ENCODE data around the gene CPHXL. TPM values are rescaled to one million over a fixed set of nuclear protein-coding genes. Genes with fewer than 3 reads are reported as not detected.

CPHXL gene
- total RNA-seq, 1 experiment from 2014 or later, result not detected

GRCh38 chr16:75733305-75734211, 7.3 kb upstream of the CPHXL start:
- H3K4me3 ChIP-seq (replicated peaks in 1 of 2; ENCODE audit: low read depth in 1 of 2, low read length in 2 of 2), result no peak overlapping the region
- ChIA-PET RAD21 (ENCODE audit: low non-redundant PET in 1 of 2, low total read pairs in 2 of 2, uncharacterized antibody in 2 of 2, unreplicated experiment in 2 of 2) (no interaction called here), CTCF (no interaction called here), POLR2A (no interaction called here)
- H3K4me2 ChIP-seq (ENCODE audit: low read length), result no peak overlapping the region
- no peak overlapping the region for H3K9ac ChIP-seq (ENCODE audit: low read length)
- no peak for DNase-seq (ENCODE audit: low read depth, low spot score)
- intact Hi-C loops (cut with micrococcal nuclease), result no loop called here
- no peaks in the 10 kb centered on the region for H3K36me3 ChIP-seq (ENCODE audit: control insufficient read depth in 1 of 2, insufficient read depth in 2 of 2, low read length in 2 of 2)
- TF ChIP-seq YY1 (IDR thresholded peaks at IDR 0.05; ENCODE audit: extremely low read depth, insufficient replicate concordance, low read depth, low read length) (no peak), EGR1 (IDR thresholded peaks at IDR 0.05; ENCODE audit: low read depth) (no peak), EZH2 (IDR thresholded peaks at IDR 0.05) (no peak), EZH2phosphoT487 (IDR thresholded peaks at IDR 0.05; ENCODE audit: borderline replicate concordance) (no peak), ZNF274 (IDR thresholded peaks at IDR 0.05; ENCODE audit: low read depth, low read length) (no peak)
- TF ChIP-seq, protein P1, sequence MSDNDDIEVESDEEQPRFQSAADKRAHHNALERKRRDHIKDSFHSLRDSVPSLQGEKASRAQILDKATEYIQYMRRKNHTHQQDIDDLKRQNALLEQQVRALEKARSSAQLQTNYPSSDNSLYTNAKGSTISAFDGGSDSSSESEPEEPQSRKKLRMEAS (IDR thresholded peaks at IDR 0.05), result no peak
- H3K9me3 ChIP-seq (ENCODE audit: control insufficient read depth in 1 of 2, insufficient read depth in 1 of 2, low read depth in 1 of 2, low read length in 2 of 2), result no peaks in the 10 kb centered on the region
- H3K9me2 ChIP-seq (ENCODE audit: insufficient read depth), result no peaks in the 10 kb centered on the region
- H3K4me1 ChIP-seq (ENCODE audit: control insufficient read depth in 1 of 2, insufficient read depth in 2 of 2, low read length in 2 of 2), result no peaks in the 10 kb centered on the region
- no peaks in the 10 kb centered on the region for H3K79me2 ChIP-seq (ENCODE audit: insufficient read depth, low read length)
- no peaks in the 10 kb centered on the region for H4K20me1 ChIP-seq (ENCODE audit: insufficient read depth)
- no TSS peak for BruUV-seq (replicated peaks)
- no peak overlapping the region for H2AFZ ChIP-seq (ENCODE audit: low read depth, low read length, poor library complexity, severe bottlenecking)
- H3K27me3 ChIP-seq (ENCODE audit: insufficient read depth, low read length), result no peaks in the 10 kb centered on the region
- no peak for ATAC-seq
- H3K27ac ChIP-seq (ENCODE audit: low read depth, low read length), result no peak overlapping the region

GRCh38 chr16:75732871-75733270, 6.6 kb upstream of the CPHXL start:
- no peak overlapping the region for H3K4me3 ChIP-seq (replicated peaks in 1 of 2; ENCODE audit: low read depth in 1 of 2, low read length in 2 of 2)
- no peaks in the 10 kb centered on the region for H3K36me3 ChIP-seq (ENCODE audit: control insufficient read depth in 1 of 2, insufficient read depth in 2 of 2, low read length in 2 of 2)
- H3K27me3 ChIP-seq (ENCODE audit: insufficient read depth, low read length), result no peaks in the 10 kb centered on the region
- ChIA-PET CTCF (no interaction called here), POLR2A (no interaction called here), RAD21 (ENCODE audit: low non-redundant PET in 1 of 2, low total read pairs in 2 of 2, uncharacterized antibody in 2 of 2, unreplicated experiment in 2 of 2) (no interaction called here)
- H3K9me2 ChIP-seq (ENCODE audit: insufficient read depth), result no peaks in the 10 kb centered on the region
- no TSS peak for BruUV-seq (replicated peaks)
- no peak for ATAC-seq
- H3K9me3 ChIP-seq (ENCODE audit: control insufficient read depth in 1 of 2, insufficient read depth in 1 of 2, low read depth in 1 of 2, low read length in 2 of 2), result no peaks in the 10 kb centered on the region
- H3K79me2 ChIP-seq (ENCODE audit: insufficient read depth, low read length), result no peaks in the 10 kb centered on the region
- no peaks in the 10 kb centered on the region for H4K20me1 ChIP-seq (ENCODE audit: insufficient read depth)
- H3K4me2 ChIP-seq (ENCODE audit: low read length), result no peak overlapping the region
- no peak overlapping the region for H3K9ac ChIP-seq (ENCODE audit: low read length)
- H3K4me1 ChIP-seq (ENCODE audit: control insufficient read depth in 1 of 2, insufficient read depth in 2 of 2, low read length in 2 of 2), result no peaks in the 10 kb centered on the region
- no peak overlapping the region for H2AFZ ChIP-seq (ENCODE audit: low read depth, low read length, poor library complexity, severe bottlenecking)
- intact Hi-C loops (cut with micrococcal nuclease), result no loop called here
- no peak overlapping the region for H3K27ac ChIP-seq (ENCODE audit: low read depth, low read length)
- no peak for DNase-seq (ENCODE audit: low read depth, low spot score)
- no peak for TF ChIP-seq POLR2AphosphoS5 (IDR thresholded peaks at IDR 0.05; ENCODE audit: low read depth, low read length)
- no peak for TF ChIP-seq EGR1 (IDR thresholded peaks at IDR 0.05; ENCODE audit: low read depth)
- no peak for TF ChIP-seq CTCF (IDR thresholded peaks at IDR 0.05 in 2 of 3, conservative IDR thresholded peaks at IDR 0.05 in 1 of 3; ENCODE audit: borderline replicate concordance in 1 of 3, insufficient read depth in 1 of 3, low read depth in 2 of 3, low read length in 2 of 3)
- TF ChIP-seq TCF7L2 (IDR thresholded peaks at IDR 0.05; ENCODE audit: borderline replicate concordance, extremely low read depth, insufficient read depth, insufficient read length), result no peak
- no peak for TF ChIP-seq YY1 (IDR thresholded peaks at IDR 0.05; ENCODE audit: extremely low read depth, insufficient replicate concordance, low read depth, low read length)
- TF ChIP-seq ATF3 (IDR thresholded peaks at IDR 0.05), result no peak
- no peak for TF ChIP-seq CEBPB (IDR thresholded peaks at IDR 0.05; ENCODE audit: low read depth)
- TF ChIP-seq SIN3A (IDR thresholded peaks at IDR 0.05; ENCODE audit: low read depth), result no peak
- no peak for TF ChIP-seq EZH2phosphoT487 (IDR thresholded peaks at IDR 0.05; ENCODE audit: borderline replicate concordance)
- no peak for TF ChIP-seq EZH2 (IDR thresholded peaks at IDR 0.05)
- TF ChIP-seq ZNF274 (IDR thresholded peaks at IDR 0.05; ENCODE audit: low read depth, low read length), result no peak

Data from HCT116 (cell line).